Endometrial microvascular endothelial cells (primary cell): Measurements from ENCODE around the gene NANOS2. TPM values are rescaled to one million over a fixed set of nuclear protein-coding genes. Genes with fewer than 3 reads are reported as not detected.
"Not testable (repeated sequence)": the region's sequence is repeated elsewhere in the genome, so short reads cannot be mapped to it uniquely, and the experiment has no call there.

Experiments used
- in situ Hi-C: cut with HindIII; loops from 2 replicates; pipeline ENCODE4 v1.10.0; 2017; ENCODE audit warnings: low sequenced_read_pairs, low pct_unique_long_range_greater_than_20kb; ENCODE audit errors: inconsistent ontology term
- total RNA-seq: library from RNA; depleted of rRNA; stranded (reverse); fragments of >200 nt; gene quantifications from one replicate; pipeline ENCODE4 v1.2.3, GENCODE V29; 2015; ENCODE audit errors: inconsistent ontology term

NANOS2 gene
- total RNA-seq, 1 donor from 2014 or later: not detected

DNA sequence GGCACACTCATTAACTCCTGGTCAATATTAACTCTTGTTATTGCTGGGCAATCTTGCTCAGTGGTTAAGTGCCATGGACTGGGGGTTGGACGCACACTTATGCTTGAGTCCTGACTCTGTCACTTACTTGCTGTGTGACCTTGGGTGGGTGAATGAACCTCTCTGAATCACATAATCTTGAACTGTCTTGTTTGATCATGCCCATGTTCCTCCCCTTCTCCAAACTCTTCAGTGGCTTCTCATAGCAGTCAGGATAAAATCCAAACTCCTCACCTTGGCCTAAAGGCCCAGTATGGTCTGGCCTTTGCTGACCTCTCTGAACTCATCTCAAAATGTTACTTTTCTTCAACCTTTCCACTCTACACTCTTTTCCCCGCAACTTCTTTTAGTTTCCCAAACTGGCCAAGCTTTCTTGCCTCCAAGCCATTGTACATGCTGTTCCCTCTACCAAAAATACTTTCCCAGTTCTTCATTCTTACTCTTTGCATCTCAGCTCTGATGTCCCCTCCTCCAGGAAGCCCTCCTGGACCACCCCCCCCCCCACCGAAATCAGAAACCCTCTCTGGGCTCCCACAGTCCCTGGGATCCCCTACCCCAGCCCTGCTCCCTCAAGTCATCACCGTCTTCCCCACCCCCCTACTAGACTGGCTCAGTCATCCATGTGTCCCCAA is 14.5 kb downstream of the NANOS2 start:
- in situ Hi-C loops: no loop called here

DNA sequence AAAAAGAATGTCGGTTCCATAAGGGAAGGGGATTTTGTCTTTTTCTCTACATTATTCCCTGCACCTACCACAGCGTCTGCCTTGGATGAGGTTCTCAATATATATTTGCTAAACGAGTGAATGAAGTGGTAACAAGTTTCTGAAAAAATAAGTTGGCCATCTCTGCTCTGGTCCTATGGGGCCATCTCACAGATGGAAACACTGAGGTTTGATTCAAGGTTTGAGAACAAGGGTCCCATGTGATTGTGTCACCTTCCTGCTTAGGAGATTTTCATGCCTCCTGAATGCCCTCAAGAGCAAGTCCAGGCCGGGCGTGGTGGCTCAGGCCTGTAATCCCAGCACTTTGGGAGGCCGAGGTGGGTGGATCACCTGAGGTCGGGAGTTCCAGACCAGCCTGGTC is 15.3 kb downstream of the NANOS2 start:
- in situ Hi-C loops: no loop called here

DNA sequence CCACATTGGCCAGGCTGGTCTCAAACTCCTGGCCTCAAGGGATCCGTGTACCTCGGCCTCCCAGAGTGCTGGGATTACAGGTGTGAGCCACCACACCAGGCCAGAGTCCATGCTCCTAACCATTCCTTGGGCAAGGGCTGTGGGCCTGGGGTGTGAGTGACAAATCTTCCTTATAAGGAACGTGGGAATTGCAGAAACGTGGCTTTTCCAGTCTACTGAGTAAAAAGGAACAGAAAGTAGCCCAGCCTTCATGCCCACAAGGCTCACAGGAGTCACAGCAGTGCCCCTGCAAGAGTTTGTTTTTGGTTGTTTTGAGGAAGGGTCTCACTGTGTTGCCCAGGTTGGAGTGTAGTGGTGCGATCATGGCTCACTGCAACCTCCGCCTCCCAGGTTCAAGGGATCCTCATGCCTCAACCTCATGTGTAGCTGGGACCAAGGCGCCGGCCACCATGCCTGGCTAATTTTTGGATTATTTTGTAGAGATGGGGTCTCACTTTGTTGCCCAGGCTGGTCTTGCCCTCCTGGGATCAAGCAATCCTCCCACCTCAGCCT is 17.2 kb downstream of the NANOS2 start:
- in situ Hi-C loops: no loop called here

DNA sequence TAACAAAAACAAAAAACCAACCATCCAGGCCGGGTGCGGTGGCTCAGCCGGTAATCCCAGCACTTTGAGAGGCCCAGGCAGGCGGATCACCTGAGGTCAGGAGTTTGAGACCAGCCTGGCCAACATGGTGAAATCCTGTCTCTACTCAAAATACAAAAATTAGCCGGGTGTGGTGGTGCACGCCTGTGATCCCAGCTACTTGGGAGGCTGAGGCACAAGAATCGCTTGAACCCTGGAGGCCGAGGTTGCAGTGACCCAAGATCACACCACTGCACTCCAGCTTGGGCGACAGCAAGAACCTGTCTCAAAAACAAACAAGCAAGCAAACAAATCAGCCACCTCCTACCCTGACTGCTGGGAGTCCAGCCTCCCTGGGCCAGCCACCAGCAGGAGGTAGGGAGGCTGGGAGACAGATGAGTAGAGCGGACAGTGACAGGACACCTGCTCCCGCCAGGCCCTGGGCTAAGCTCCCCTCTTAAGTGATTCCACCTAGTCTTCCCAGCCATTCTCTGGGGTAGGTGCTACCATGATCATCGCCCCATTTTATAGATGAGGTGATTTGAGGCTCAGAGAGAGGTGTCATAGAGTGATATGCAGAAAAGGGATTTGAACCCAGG is 18.5 kb downstream of the NANOS2 start:
- in situ Hi-C loops: not testable (repeated sequence)

DNA sequence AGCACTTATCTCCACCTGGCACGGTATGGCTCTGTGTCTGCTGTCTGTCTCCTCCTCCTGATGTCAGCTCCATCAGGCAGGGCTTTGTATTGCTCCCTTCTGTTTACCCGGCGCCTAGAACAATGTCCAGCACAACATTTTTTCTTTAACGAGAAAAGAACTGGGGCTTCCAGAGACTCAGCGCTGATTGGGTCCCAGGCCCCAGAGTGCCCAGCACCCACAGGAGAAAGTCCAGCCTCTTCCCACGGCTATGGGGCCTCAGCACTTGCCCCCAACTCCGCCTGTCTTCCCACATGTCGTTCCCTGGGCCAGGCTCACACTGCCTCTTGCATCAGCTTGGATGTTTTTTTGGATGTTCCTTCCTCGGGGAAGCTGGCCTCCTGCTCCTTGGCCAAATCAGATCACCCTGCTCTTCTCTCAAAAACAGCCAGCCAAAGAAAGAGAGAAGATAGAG is 19.0 kb downstream of the NANOS2 start:
- in situ Hi-C loops: no loop called here

DNA sequence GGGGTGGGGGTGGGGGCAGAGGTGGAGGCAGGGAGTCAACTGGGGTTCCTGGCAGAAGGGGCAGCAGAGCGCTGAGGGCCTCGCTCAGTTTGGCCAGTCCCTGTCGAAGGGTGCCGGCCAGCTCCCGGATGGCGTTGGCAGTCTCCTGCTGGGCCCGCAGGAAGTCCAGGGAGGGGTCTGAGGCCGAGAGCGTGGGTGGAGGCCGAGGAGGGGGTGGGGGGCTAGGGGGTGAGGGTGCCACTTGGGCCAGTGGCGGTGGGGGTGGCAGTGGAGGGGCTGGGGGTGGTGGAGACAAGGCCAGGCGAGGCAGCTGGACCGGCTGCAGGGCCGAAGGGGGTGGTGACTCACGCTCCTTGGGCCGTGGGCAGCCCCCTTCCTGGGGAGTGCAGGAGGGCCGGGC is 23.7 kb downstream of the NANOS2 start:
- in situ Hi-C loops: no loop called here

DNA sequence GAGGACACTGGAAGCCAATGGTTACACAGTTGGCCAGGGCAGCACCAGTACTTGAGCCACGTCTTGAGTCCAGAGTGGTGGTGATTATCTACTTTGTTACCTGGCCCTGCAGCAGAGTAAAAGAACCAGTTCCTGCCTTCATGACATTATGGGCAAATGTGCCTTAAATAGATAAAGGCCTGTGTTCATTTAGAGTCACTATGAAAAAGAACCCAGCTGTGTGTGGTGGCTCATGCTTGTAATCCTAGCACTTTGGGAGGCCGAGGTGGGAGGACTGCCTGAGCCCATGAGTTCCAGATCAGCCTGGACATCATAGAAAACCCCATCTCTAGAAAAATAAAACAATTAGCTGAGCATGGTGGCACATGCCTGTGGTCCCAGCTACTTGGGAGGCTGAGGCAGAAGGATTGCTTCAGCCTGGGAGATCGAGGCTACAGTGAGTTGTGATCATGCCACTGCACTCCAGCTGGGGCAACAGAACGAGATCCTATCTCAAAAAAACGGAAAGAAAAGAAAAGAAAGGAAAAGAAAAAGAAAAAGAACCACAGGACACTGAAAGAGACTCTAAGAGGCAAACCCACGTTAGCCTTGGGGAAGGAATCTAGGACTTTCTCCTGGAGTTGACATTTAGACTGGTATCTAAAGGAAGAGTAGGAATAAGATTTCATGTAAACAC is 25.2 kb downstream of the NANOS2 start:
- in situ Hi-C loops: no loop called here

DNA sequence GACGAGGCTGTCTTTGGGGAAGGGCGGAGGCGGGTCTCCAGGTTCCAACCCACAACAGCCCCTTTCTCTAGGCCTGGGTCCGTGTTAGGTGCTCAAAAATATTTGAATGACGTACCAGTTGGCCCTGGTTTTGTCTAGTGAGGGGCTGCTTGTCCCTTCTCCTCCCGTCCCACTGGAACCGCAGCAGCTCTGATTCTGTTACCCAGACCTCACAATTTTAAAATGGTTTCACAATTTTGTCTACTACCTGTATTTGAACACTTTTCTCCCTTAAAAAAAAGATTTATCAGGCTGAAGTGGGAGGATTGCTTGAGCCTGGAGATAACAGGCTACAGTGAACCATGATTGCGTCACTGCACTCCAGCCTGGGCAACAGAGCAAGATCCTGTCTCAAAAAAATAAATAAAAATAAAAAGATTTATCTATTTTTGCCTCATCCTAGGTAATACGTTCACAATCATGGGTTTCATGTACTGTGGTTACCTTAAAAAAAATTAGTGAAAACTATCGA is 27.3 kb downstream of the NANOS2 start:
- in situ Hi-C loops: no loop called here

DNA sequence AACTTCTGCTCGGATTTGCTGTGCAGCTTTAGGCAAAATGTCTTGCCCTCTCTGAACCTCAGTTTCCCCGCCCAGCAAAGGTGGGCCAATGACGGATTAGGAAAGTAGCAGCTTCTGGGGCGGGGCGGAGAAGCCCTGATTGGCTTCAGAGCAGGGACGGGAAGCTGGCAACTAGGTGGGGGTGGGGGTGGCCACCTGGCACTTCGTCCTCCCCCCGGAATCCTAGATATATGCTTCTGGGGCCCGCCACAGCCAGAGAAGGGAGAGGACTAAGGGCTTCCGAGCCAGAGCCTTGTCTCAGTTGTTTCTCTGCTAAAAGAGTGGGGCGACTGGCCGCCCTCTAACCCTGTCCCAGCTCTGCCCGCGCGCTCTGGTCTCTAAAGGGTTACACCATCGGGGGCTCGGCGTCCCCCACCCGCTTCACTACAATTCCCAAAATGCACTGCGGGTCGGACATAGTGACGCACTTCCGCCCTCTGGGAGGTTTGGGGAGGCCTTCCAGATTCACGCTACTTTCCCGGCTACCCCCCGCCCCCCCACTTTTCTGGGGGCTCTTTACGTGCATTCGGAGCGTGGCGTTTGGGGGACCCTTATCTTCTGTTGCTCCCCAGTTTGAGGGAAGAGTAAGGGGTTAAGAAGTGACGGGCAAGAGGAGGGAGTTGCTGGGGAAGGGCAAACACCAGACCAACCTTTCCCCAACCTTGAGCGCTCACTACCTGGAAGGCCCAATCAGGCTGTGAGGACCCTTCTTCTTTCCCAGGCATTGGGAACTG is 28.0 kb downstream of the NANOS2 start:
- in situ Hi-C loops: no loop called here

DNA sequence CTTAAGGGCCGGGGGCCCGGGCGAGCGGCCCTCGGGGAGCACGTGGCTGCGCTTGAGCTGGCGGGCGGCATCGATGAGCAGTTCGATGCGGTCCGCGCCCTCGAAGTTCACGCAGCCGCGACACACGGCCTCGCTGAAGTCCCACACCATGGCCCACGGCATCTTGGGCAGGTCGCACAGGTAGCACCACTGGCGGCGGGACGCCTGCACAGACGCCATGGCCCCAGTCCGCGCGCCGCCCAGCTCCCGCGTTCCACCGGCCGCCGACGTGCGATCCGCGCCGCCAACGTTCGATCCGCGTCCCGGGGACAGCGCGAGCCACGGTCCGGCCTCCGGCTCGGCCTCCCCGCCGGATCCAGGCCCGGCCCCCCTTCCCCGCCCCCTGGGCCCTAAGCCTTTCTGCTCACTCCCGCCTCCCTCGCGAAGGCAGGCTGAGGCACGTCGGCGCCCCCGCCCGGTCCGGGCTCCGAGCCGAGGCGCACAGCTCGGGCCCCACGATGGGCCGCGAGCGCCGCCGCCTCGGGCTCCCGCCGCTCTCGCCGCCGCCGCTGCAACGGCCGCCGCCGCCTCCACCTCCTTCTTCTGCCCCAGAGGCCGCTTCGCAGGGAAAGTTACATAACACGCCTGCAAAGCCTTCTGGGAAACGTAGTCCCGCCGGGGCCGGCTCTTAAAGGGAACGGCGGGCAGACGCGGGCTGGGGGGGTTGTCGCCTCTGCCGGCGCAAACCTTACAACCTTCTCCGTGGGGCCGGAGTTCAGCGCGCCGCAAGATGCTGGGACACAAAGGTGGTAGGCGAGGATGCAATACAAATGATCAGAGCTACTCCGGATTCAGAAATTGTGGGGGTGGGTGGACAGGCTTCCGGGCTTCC is 28.8 kb downstream of the NANOS2 start, which contains the start of gene IRF2BP1:
IRF2BP1 (minus strand) TSS at position 586 of the 871 bp plus-strand sequence; CDS start at position 219, 367 bp downstream.
- in situ Hi-C loops: no loop called here

DNA sequence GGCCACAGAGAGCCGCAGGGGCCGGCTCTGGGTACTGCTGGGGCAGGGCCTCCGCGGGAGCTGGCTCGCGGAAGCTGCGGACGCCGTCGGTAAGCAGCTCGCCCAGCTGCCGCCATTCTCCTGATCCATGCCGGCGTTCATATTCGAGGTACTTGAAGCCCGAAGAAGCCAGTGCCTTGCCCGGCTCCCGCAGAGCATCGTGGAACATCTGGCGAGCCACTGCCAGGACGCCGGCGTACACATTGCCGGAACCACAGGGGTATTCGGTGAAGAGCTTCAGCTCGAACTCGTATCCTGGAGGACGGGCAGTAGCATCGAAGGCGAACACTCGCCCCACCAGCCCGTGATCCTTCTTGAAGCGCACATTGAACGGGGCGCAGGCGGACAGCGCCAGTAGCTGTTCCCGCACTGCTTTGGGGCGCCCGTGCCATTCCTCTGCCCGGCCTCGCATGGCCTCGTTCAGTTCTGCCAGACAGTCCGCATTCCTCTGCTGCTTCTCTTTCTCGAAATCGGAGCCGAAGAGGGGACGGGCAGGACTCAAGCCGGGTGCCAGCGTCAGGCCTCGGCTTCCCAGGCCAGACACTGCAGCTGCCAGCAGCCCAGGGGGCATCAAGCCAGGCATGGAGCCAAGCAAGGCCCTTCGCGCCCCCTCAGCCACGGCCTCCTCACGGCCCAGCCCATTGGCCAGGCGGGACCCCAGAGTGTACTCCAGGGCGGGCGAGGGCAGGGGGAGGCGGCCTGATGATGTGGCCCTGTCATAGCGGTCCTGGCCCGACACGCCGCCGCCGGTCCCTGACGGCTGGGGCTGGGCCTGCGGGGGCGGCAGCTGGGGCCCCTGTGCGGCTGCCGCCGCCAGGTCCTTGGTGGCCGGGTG is 29.7 kb downstream of the NANOS2 start:
- in situ Hi-C loops: no loop called here

DNA sequence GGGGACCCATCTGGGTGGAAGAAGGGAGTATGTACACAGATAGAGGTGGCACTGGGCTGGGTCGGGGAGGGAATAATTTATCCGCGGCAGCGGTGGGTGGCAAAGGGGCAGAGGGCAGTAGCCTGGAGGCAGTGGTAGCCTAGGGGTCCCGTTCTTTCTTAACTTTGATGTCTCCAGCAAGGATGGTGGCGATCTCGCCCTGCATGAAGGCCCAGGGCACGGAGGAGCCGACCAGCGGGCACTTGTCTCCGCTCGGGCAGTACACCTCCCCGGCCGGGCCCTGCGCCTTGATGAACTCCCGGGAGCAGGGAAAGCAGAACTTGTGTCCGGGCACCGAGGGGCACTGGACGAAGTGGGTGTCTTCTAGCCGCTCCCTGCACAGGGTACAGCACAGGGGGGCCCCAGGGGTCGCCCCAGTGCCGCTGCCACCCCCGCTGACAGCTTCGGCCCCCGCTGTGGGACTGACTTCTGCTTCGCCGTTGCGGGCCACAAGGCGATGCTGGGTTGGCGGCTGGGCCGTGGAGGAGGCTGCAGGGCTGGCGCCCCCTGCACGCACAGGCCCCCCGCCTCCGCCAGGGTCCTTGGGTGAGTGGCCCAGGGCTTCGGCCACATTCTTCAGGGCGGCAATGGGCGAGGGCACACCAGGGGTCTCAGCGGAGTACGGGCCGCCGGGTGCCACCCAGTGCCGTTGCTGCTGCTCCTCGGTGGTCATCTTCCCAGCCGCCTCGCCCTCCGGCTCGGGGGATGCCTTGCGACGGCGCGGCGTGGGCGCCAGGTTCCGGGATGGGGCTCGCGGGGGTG is 30.5 kb downstream of the NANOS2 start:
- in situ Hi-C loops: no loop called here

DNA sequence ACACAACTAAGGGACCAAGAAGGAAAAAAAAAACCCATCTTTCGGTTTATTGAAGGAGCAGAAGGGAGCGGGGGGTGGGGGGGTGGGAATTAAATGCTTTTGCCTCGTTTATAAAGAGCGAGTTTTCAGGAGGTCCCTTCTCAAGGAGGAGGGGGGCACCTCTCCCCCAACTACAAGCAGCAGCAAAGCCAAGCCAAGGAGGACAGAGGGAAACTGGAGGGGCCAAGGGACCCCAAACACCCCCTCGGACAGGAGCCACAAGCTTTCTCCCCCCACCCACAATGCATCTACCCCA is 31.0 kb downstream of the NANOS2 start:
- in situ Hi-C loops: no loop called here

DNA sequence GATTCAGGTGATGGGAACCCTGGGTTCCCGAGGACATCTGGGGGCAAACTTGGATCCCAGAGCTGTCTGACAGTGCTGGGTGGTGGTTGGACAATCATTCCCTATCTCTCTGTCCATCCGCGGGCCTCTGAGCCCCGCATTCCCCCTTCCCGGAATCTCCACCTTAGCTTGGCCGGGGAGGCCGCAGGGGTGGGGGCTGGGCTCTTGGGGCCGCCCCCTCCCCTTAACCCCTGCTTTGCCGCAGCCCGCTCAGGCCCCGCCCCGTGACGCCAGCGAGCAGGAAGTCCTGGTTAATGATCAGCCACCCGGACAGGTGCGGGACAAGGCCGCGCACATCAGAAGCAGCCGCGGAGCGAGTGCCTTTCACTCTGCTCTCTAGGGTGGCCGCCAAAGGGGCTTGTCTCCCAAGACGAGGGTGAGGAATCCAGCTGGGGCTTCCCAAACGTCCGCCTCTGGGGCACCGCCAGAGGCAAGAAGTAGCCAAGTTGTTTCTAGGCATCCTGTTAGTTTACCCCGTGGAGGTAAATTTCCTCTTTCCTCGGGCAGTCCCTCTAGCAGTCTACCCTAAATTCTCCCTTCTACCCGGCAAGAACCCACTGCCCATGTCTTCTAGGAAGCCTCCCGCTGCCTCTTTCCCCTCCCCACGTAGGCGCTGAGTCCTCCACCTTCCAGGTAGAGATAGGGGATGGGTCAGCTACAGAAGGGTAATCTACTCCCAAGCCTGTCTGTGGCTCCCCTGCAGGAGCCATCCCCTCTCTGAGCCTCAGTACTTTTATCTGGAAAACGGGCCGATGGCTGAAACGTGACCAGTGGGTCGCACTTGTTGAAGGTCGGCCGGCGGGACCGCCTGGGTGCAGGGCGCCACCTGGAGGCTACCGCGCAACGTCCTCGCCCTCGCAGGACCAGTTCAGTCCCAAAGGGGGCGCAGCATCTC is 31.7 kb downstream of the NANOS2 start:
- in situ Hi-C loops: no loop called here

DNA sequence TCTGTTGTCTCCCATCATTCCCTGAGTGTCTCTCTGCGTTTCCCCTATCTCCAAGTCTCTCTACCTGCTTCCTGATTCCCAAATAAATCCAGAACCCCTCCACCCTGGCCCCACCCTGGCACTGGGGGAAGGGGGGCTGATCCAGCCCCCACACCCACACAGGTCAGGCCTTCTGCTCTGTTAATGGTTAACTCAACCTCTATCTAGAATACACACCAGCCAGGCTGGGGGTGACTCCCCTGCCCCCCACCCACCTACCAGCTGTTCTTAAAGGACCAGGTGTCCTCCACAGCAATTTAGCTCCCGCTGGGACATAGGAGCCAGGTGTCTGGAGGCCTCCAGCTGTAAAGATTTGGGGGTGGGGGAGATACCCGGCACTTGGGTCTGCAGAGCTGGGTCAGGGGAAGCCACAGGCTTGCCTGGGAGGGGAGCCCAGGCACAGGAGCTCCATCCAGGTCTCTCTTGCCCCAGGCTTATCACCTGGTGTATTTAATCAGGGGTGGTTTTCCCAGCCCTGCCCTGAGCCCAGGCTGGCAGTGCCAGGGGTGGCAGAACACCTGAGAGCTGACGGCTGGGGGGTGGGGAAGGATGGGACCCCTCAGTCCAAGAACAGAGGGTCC is 32.6 kb downstream of the NANOS2 start:
- in situ Hi-C loops: no loop called here
